Measurements from ENCODE around the gene MAP2K1.

The MAP2K1 gene

DNA sequence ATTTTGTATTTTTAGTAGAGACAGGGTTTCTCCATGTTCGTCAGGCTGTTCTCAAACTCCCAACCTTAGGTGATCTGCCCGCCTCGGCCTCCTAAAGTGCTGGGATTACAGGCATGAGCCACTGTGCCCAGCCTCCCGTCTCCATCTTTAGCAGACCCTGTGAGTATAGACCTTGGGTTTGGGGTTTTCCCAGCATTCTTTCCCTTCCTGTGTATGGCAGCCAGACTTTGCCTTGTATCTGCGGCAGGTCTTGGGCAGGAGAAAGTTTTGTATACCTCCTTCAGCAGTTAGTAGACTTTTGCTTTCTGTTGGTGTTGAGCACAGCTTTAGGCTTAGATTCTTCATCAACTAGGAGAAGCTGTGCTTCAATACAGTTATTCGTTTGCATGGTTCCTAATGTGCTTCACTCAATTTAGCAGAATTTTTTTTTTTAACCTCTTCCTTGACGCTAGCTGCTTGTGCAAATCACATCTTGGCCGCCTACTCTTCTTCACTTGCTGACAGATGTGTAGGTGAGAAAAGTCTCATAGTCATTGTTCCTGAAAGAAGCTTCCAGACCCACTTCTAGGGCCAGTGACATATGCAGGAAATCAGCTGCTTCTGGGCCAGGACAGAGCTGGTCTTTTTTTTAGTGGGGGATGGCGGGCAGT is 38.4 kb downstream of the MAP2K1 start:
- no peak for DNase-seq
- Histone ChIP-seq H3K36me3 (no peaks in the 10 kb centered on the region), H3K9me3 (no peaks in the 10 kb centered on the region), H3K4me3 (ENCODE audit: low read depth, low read length) (no peak overlapping the region), H3K27me3 (no peaks in the 10 kb centered on the region), H3K4me1 (no peaks in the 10 kb centered on the region)
- TF ChIP-seq, protein P1, sequence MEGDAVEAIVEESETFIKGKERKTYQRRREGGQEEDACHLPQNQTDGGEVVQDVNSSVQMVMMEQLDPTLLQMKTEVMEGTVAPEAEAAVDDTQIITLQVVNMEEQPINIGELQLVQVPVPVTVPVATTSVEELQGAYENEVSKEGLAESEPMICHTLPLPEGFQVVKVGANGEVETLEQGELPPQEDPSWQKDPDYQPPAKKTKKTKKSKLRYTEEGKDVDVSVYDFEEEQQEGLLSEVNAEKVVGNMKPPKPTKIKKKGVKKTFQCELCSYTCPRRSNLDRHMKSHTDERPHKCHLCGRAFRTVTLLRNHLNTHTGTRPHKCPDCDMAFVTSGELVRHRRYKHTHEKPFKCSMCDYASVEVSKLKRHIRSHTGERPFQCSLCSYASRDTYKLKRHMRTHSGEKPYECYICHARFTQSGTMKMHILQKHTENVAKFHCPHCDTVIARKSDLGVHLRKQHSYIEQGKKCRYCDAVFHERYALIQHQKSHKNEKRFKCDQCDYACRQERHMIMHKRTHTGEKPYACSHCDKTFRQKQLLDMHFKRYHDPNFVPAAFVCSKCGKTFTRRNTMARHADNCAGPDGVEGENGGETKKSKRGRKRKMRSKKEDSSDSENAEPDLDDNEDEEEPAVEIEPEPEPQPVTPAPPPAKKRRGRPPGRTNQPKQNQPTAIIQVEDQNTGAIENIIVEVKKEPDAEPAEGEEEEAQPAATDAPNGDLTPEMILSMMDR (IDR thresholded peaks at IDR 0.05; ENCODE audit: low read depth, low read length) = no peak

DNA sequence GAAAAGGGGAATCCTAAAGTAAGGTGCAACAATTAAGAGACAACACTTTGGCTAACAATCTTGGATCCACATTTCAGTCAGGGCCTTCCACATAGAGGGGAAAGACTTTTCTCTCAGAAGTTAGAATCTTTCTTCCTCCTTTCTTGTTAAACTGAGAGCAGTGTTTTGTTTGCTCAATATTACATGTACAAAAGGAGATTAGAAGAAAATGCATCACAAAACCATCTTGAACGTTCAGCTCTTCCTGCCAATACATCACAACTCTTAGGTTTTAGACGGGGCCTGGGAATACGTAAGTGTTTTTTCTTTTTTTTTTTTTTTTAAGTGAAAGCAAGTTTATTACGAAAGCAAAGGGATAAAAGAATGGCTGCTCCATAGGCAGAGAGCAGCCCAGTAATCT is 39.1 kb downstream of the MAP2K1 start:
- no peak for DNase-seq
- TF ChIP-seq, protein P1 (IDR thresholded peaks at IDR 0.05; ENCODE audit: low read depth, low read length) = no peak
- H3K4me3 ChIP-seq (ENCODE audit: low read depth, low read length) = no peak overlapping the region
- H3K9me3 ChIP-seq = no peaks in the 10 kb centered on the region
- H3K36me3 ChIP-seq = no peaks in the 10 kb centered on the region
- H3K27me3 ChIP-seq = no peaks in the 10 kb centered on the region
- no peaks in the 10 kb centered on the region for H3K4me1 ChIP-seq

GRCh38 chr15:66429117-66429516 is 42.4 kb downstream of the MAP2K1 start:
- no peaks in the 10 kb centered on the region for H3K36me3 ChIP-seq
- no peak overlapping the region for H3K4me3 ChIP-seq (ENCODE audit: low read depth, low read length)
- no peaks in the 10 kb centered on the region for H3K27me3 ChIP-seq
- no peaks in the 10 kb centered on the region for H3K9me3 ChIP-seq
- DNase-seq = no peak
- H3K4me1 ChIP-seq = no peaks in the 10 kb centered on the region
- TF ChIP-seq, protein P1 (IDR thresholded peaks at IDR 0.05; ENCODE audit: low read depth, low read length) = no peak

GRCh38 chr15:66429546-66429945 is 42.8 kb downstream of the MAP2K1 start:
- H3K9me3 ChIP-seq = no peaks in the 10 kb centered on the region
- H3K36me3 ChIP-seq = no peaks in the 10 kb centered on the region
- no peaks in the 10 kb centered on the region for H3K27me3 ChIP-seq
- no peak for DNase-seq
- TF ChIP-seq, protein P1 (IDR thresholded peaks at IDR 0.05; ENCODE audit: low read depth, low read length) = no peak
- H3K4me3 ChIP-seq (ENCODE audit: low read depth, low read length) = no peak overlapping the region
- H3K4me1 ChIP-seq = no peaks in the 10 kb centered on the region

DNA sequence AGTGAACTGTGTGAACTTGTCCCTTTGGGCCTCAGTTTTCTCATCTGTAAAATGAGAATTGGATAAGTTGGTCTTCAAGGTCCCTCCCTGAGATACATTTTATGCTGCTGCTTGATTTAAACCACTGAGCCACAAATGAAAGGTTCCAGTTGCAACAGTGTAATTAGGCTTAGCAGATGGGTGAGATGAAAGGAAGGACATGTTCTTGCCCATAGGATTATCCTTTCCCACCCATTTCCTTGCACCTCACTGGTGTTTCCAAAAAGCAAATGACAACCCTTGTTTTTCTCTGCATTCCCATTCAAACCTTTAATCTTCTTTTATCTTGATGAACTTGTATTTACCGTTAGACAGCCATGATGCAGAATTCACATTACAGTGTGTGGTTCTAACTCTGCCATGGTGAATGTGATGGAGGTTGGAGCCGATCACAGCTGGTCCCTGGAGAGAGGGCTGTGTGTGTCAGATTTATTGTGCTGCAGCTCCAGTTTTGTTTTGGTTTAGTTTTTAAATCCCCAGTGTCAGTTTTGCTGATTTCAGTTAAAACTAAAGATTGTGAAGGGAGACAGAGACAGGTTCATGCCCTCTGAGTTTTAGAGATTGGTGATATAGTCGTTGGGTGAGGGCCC is 44.0 kb downstream of the MAP2K1 start:
- Histone ChIP-seq H3K4me3 (ENCODE audit: low read depth, low read length) (no peak overlapping the region), H3K36me3 (peaks cover 3% of the 10 kb centered on the region; the same call in 1 of the 2 replicates), H3K4me1 (no peaks in the 10 kb centered on the region), H3K27me3 (no peaks in the 10 kb centered on the region), H3K9me3 (no peaks in the 10 kb centered on the region)
- no peak for DNase-seq
- TF ChIP-seq, protein P1 (IDR thresholded peaks at IDR 0.05; ENCODE audit: low read depth, low read length) = no peak

DNA sequence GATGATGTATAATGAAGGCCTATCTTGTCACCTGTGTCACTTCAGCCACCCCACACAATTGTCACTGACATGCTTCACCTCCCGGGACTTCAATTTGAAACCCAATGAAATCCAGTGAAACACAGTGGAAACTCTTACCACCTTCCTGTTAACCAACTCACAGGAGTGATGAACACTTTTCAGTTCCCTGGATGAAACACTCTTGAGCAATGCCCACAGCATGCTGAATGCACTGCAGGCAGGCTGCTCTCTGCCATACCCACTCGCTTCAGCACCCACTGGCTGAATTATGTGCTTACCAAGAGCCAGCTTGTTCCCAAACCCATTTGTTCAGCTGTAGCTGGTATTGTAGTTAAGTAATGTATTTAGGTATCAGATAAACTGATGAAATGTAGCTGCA is 47.0 kb downstream of the MAP2K1 start:
- TF ChIP-seq, protein P1 (IDR thresholded peaks at IDR 0.05; ENCODE audit: low read depth, low read length) = no peak
- Histone ChIP-seq H3K9me3 (no peaks in the 10 kb centered on the region), H3K36me3 (peaks cover 18% of the 10 kb centered on the region), H3K27me3 (no peaks in the 10 kb centered on the region), H3K4me3 (ENCODE audit: low read depth, low read length) (no peak overlapping the region), H3K4me1 (no peaks in the 10 kb centered on the region)
- no peak for DNase-seq
